GM21447 (cell line): ENCODE measurements around the gene IGFL1.
"Not testable (repeated sequence)": the region's sequence is repeated elsewhere in the genome, so short reads cannot be mapped to it uniquely, and the experiment has no call there.

Source experiments
- ATAC-seq: cut with Tn5 transposase; IDR thresholded peaks from one replicate; pipeline ENCODE4 v1.9.1; 2021; ENCODE audit not compliant: unreplicated experiment

IGFL1 gene

GRCh38 chr19:46201454-46202310 lies 27.9 kb upstream of the IGFL1 start:
- ATAC-seq: no peak

- no peak for ATAC-seq
Measured at GRCh38 chr19:46202426-46202825, 27.1 kb upstream of the IGFL1 start.

- ATAC-seq: no peak
Measured at GRCh38 chr19:46202872-46203860, 26.4 kb upstream of the IGFL1 start.

DNA sequence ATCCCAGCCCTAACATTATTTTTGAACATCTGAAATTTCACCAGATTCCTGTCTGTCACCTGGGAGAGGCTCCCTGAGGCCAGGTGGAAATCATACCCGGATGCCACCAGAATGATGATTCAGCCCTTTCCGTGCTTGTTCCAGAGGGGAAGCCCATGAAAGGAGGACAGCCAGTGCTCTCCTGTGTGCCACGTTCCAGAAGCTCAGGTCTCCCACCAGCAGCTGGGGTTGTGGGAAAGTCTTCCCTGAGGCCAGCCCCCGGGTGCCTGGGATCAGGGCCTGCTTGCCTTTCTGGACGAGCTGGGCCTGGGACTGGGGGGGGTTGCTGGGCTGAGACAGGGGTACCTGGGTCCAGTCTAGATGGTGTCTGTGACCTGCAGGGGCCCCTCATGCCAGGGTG lies 25.5 kb upstream of the IGFL1 start:
- ATAC-seq: no peak

DNA sequence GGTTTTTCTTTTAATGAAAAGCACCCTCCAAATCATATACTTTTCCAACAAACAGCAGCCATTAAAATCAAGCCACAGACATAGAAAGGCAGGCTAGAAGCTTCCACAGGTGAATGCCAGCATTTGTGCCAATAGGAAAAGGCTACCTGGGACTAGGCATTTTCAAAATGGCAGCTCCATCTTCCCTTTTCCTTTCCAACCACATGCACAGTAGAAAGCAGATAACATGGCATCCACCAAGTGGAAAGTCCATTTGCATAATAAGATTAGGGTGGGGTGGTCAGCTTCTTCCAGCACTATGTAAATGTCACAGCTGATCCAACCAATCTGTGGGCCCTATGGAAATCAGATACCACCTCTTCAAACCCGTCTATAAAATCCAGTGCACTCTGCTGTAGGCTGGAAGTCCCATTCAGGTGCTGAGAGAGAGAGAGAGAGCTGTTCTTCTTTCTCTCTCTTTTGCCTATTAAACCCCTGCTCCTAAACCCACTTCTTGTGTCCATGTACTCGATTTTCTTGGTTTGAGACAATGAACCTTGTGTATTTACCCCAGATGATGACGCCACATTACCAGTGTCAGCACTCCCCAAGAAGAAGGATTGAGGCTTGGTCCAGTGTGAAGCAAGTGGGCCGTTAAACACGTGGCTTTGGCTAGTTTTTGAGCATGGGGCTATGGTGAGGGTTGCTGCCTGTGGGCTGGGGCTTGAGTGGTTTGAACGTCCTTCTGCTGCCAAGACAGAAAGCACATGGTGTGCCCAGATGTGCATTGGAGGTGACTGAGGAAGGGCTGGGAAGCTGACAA lies 24.2 kb upstream of the IGFL1 start:
- no peak for ATAC-seq

DNA sequence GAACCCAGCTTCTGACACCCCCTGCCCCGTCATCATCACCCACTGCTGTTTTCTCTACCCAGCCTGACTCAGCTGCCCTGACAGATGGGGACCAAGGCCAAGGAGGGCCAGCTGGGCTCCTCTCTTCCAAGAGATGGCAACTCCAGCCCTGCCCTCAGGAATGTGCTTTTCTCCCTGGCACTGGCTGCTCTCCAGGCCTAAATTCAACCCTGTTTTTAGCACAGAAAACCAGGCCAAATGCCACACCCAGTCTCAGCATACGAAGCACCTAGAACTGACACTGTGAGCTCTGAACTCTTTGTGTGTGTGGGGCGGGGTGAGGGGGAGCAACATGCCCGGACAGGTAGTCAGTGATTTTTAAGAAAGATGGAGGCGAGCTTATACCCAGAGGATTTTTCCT lies 23.4 kb upstream of the IGFL1 start:
- no peak for ATAC-seq

- ATAC-seq: no peak
Measured at GRCh38 chr19:46206682-46207081, 22.9 kb upstream of the IGFL1 start.

GRCh38 chr19:46207858-46208257 lies 21.7 kb upstream of the IGFL1 start:
- not testable (repeated sequence) for ATAC-seq

GRCh38 chr19:46209051-46209450 lies 20.5 kb upstream of the IGFL1 start:
- no peak for ATAC-seq

GRCh38 chr19:46209472-46209871 lies 20.1 kb upstream of the IGFL1 start:
- ATAC-seq: no peak

DNA sequence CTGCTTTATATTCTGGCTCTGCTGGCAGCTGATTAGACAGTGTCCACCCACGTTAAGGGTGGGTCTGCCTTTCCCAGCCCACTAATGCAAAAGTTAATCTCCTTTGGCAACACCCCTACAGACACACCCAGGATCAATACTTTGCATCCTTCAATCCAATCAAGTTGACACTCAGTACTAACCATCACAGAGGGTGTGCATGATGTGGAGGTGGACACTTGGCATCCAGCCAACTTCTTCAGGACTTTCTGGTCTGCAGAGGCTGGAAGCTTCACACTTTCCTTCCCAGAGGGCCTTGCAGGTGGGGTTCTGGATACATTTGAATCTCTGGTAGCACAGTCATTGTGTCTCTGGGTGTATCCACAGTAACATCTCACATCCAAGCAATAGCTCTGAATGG lies 18.9 kb upstream of the IGFL1 start:
- ATAC-seq: no peak

DNA sequence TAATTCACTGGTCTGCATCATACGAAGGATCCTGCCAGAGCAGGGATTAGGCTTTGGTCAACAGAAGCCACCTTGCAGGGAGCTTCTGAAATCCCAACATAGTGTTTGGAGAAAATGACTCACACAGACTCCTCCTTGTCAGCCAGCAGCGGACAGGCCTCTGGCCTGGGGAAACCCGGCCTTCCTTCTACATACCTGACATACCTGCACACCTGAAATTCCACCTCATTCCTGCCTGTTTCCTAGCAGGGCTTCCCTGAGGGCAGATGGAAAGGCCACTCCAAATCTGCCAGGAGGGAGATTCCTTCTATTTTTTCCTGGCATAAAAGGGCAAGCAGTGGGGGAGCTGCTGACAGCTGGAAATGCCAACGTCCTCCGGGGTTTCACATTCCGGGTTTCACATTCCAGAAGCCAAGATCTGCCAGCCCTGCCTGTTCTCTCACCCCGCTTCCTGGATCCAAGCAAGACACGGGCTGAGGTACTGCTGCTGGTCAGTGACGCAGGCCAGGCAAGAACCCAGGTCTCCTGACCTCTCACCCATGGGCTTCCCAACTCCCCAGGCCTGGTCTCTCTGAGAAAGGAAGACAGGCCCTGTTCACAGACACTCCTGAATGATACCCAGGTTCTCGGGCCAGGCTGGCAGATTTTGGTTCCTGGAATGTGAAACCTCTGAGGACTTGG lies 18.2 kb upstream of the IGFL1 start:
- no peak for ATAC-seq

DNA sequence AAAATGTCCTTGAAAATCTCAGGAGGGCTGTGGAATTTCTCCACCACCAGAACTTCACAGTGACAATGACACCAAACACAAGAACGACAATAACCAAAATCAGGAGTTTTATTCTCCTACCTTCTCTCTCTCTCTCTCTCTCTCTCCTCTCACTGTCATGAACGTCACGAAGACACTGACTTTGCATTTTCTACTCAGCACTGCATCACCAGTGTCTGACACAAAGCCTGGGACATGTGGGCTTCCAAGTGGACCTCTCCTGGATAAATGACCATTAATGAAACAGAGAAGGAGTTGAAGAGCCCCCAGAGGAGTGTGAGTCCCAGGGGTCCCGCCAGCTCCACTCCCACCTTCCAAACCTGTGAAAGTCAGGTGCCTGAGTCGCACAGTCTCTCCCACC lies 16.9 kb upstream of the IGFL1 start:
- ATAC-seq: not testable (repeated sequence)

DNA sequence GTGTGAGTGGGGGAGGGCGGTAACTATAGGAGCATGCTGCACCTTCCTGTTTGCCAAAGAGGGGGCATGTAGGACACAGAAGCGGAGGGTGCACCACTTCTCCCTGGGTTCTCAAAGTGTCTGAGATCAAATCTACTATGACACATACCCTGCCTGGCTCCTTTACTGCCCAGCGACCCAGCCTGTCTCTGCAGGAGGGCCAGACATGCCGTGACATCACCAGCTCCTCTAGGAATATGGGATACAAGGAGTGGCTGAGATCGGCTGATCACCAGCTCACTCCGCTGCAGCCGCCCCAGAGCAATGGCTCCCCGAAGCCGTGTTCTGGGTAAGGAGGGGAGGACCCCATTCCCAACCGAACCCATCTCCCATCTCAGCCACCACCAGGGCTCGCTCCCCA lies 16.4 kb upstream of the IGFL1 start:
- no peak for ATAC-seq

DNA sequence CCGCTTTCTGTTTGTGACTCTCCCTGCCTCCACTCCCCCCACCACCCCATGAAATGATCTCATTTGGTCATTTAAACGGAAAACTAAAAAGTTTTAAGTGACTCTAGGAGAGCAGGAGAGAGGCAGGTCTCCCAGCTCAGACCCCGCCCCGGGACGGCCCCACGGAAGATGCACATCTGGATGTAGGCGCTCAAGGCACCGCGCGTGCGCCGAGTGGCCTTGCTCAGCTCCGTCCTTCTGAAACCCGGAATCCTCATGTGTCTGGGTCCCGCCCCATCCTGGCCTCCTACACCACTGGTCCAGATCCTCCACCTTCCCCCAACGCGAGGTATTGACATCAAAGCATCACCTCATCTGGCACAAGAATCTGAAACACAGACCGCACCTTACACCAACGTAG lies 15.7 kb upstream of the IGFL1 start:
- no peak for ATAC-seq

DNA sequence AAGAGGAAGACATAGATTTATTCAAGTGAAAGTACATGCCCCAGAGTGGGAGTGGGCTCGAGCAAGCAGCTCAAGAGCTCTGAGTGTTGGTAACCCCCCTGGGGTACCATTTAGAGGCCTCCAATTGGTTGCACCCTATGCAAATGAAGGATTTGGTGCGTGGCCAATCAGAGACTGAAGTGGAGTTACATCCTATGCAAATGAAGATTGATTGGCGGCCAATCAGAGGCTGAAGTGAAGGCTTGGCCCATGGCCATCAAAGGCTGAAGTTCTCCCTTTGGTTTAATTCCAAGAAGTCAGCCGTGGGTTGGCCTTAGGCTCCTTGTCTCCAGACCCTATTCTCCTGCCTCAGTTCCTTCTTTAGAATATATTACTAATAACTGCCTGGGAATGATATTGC lies 12.9 kb upstream of the IGFL1 start:
- ATAC-seq: no peak

DNA sequence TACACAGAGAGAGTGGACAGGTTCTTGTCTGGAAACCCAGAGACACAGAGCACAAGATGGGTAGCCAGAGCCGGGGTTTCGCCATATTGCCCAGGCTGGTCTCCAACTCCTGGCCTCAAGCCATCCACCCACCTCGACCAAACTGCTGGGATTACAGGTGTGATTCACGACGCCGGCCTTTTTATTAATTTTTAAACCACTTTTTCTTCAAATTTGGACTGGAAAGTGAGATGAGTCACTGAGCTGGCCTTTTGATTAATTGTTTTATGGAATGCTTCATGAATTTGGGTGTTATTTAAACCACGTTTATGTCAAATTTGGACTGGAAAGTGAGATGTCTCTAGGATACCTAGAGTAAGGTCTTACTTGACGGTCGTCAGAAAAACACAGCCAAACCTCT lies 12.1 kb upstream of the IGFL1 start:
- no peak for ATAC-seq

DNA sequence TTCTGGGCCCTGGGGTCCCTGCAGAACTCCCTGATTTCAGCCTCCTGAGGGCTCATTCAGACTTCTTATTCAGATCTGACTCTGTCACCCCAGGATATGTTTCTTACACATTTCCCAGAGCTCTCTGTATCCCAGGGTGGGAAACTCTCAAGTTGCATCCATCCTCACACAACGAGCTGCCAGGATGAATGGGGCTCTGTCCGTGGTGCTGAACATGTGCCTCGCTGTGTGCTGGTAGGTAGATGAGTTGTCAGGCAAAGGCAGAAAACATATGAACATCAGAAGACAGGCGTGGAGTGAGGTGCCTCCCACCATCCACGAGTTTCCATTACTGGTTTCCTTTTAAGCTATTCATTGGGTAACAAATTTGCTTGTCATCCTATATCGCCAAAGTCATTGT lies 11.4 kb upstream of the IGFL1 start:
- ATAC-seq: no peak

DNA sequence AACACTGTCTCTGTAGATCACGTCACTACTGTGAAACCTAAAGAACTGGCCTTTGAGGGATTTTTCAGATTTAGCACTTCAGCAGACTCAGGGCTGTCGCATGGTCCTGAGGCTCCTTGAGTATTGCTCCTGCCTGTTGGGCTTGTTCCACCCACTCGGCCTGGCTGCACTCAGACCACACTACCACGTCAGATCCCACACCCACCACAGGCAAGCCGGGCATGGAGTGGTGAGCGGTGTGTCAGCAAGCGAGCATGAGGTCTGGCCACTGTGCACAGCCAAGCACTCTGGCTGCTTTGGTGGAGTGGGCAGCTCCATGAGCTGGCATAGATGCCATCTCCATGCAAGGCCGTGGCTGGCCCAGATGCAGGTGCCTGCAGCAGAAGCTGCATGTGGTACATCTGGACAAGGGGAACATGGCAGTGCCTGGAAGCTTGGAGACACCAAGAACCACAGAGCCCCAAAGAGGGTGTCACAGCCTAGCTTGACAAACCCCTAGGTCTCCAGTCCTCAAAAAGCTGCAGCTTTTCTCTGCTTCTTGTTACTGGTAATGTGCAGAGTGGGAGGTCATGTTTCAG lies 9.4 kb upstream of the IGFL1 start:
- no peak for ATAC-seq

- ATAC-seq: no peak
Measured at GRCh38 chr19:46221152-46221551, 8.4 kb upstream of the IGFL1 start.
